Ishikawa (cell line): ENCODE results near the gene RASGEF1B.

ENCODE experiments used
- CEBPB ChIP-seq: IDR thresholded peaks from 2 replicates; pipeline ENCODE4 v1.6.1; 2012
- CREB1 ChIP-seq: IDR thresholded peaks from 2 replicates; pipeline ENCODE4 v1.6.1; 2012; ENCODE audit warnings: low read depth
- EP300 ChIP-seq: IDR thresholded peaks from 2 replicates; pipeline ENCODE4 v1.6.1; 2012; ENCODE audit warnings: borderline replicate concordance
- MAX ChIP-seq: IDR thresholded peaks from 2 replicates; pipeline ENCODE4 v1.6.1; 2012
- NFIC ChIP-seq: IDR thresholded peaks from 2 replicates; pipeline ENCODE4 v1.6.1; 2012
- REST ChIP-seq: IDR thresholded peaks from 2 replicates; pipeline ENCODE4 v1.6.1; 2012; ENCODE audit warnings: low read depth, mild to moderate bottlenecking
- TAF1 ChIP-seq: IDR thresholded peaks from 2 replicates; pipeline ENCODE4 v1.6.1; 2012; ENCODE audit warnings: low read depth, mild to moderate bottlenecking
- TCF12 ChIP-seq: IDR thresholded peaks from 2 replicates; pipeline ENCODE4 v1.6.1; 2012; ENCODE audit warnings: low read depth
- TEAD4 ChIP-seq: IDR thresholded peaks from 2 replicates; pipeline ENCODE4 v1.6.1; 2012
- USF1 ChIP-seq: IDR thresholded peaks from 2 replicates; pipeline ENCODE4 v1.6.1; 2012
- YY1 ChIP-seq: IDR thresholded peaks from 2 replicates; pipeline ENCODE4 v1.6.1; 2012; ENCODE audit warnings: low read depth
- ZBTB7A ChIP-seq: IDR thresholded peaks from 2 replicates; pipeline ENCODE4 v1.6.1; 2012; ENCODE audit warnings: low read depth

GRCh38 chr4:81504112-81505003, 32.7 kb upstream of the RASGEF1B start:
- TF ChIP-seq TAF1 (no peak), USF1 (peak; percentile 26; the same call in 1 of the 2 replicates), TEAD4 (no peak), TCF12 (no peak), NFIC (no peak), CREB1 (no peak), REST (no peak), YY1 (no peak), EP300 (no peak), MAX (no peak), CEBPB (no peak), ZBTB7A (no peak)
